NCI-H1417 (cell line): ENCODE measurements around the gene WDR72.

Source experiments
- DNase-seq, 3 experiments: peaks; one replicate each; lab custom pipeline; 2025; lab: John Stamatoyannopoulos, UW

Gene WDR72

DNA sequence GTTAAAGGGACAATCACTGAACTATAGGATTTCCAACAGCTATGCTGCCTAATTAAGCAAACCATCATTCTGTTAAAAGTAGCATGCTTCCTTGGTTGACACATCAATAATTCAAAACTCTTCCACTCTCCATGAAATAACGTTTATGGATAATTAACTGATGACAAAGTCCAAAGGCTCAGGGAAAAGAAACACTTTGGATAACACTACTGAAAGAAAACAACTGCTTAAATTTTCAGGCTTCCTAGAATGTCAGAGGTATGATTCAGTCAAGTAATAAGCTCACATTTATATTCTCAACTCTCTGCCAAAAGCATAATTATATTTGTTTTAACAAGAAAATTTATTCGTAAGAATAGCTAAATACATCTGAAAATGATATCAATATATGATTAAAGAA lies 49.6 kb downstream of the WDR72 start:
- DNase-seq, result peak in 1 of 3 experiments; percentile 2

DNA sequence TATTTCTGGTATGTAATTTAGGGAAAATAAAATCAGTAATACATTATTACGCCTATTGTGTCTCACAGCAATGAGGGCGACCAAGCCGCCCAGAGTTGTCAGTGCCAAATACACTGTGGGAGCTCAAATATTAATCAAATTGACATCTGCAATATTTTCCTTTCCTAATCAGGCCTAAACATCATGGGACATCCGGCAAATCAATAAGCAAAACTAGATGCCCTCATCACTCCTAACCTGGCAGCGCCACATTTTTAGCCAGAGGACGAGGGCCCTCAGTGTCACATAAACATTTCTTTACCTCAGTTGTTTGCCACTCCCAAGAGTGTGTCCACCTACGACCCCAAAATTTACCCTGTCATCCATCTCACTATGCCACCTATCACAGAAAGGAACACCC lies 64.1 kb downstream of the WDR72 start:
- DNase-seq, result no peak

DNA sequence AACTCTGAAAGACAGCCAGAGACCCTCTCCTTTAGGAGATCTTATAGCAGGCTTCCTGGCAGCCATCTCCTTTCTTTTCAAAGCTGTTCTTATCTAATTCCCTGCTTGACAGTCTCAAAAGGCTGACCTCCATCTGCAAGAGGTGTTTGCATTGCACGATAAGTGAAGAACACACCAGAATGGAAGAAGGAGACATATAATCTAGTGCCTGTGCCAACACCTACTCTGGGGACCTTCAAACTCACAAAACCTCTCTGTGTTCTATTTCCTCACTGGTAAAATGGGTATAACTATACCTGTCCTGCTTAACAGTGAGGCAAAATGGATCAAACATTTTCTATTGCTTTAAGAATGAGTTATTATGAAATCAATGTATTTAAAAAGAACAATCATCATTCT lies 65.0 kb downstream of the WDR72 start:
- no peak for DNase-seq

DNA sequence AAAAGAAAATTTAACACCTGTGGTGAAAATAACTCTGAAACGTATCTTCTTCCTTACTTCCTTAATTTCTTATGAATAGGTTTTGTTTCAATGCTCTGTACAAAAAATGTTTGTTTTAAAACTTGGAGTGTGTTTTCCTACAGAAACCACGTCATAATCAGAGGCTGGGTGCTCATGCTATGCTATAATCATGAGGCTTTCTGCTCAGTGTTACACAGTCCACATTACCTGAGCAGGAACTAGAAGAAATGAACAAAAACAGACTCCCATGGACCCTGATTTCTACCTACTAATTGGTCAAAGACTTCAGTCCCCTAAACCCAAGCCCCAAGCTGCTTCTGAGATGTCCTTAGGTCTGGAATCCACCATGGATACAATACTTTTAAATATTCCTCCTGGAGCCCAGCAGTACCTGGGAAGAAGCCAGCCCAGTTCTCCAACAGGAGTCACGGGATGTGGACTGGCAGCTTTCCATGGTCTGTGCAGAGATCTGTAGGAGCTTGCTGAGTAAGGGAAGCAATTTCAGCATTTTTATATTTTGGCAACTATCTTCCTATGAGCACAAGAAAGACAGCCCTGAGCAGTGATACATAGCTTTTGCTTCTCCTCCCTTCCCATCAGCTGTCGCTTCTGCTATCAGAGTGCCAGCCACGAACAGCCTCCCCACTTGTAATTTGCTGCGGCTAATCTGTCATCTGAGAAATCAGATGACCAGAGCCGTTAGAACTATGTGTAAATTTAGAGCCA lies 65.6 kb downstream of the WDR72 start:
- DNase-seq, result no peak

DNA sequence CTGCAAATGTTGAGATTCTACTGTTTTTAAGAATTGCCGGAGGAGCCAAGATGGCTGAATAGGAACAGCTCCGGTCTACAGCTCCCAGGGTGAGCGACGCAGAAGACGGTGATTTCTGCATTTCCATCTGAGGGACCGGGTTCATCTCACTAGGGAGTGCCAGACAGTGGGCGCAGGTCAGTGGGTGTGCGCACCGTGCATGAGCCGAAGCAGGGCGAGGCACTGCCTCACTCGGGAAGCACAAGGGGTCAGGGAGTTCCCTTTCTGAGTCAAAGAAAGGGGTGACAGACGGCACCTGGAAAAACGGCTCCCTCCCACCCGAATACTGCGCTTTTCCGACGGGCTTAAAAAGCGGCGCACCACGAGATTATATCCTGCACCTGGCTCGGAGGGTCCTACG lies 75.3 kb downstream of the WDR72 start:
- DNase-seq, result peak in 1 of 3 experiments; percentile 56

DNA sequence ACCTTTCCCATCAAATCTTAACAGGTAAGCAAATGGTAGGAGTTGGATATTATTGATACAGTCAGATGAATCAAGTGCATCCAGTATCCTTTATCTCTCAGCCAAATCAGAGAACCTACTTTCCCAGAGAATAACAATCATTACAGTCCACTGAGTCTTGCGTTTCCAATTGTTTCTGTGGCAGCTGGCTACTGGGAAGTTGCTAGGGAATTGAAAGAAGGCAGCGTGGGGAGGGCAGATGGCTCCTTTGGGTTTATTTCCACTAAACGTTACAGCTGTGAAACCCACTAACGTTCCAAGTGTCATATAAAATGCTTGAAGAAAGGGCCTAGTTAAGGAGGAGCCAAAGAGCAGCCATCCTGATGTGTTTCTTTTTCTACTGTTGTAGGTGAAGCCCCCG lies 78.4 kb downstream of the WDR72 start:
- DNase-seq, result no peak

DNA sequence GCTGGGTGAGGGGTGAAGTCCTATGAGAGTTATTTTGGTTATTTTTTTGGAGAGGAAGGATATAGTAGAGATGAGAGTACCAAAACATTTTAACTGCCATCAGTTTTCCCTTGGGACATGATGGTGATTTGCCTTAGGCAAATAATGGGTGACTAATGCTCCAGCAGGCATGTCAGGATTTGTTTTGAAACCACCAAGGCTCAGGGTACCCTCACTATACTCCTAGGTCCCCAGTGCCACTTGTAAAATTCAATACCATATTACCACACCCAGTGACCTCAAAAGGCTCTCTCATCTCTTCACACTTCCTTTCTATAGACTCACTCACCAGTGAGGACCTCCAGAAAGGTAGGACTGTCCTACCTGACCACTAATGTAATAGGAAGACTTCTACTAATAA lies 83.6 kb downstream of the WDR72 start:
- peak in 1 of 3 experiments; percentile 1 for DNase-seq

DNA sequence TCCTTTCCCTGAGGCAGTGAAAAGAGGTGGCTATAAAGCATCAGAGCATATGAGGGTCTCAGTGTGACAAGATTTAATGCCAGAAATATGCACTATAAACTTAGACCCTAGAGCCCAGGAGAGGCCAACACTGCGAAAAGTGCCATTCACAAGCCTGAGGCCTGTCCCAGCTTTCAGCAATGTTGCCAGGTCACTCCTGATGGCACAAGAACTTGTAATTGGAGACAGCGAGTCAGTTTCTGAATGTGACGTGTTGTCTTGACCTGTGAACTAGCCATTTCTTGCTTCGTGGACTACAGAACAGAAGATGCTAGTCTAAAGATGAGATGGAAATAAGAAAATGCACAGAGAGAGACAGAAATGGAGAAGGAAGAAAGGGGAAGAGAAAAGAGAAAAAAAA lies 87.9 kb downstream of the WDR72 start:
- DNase-seq, result no peak

DNA sequence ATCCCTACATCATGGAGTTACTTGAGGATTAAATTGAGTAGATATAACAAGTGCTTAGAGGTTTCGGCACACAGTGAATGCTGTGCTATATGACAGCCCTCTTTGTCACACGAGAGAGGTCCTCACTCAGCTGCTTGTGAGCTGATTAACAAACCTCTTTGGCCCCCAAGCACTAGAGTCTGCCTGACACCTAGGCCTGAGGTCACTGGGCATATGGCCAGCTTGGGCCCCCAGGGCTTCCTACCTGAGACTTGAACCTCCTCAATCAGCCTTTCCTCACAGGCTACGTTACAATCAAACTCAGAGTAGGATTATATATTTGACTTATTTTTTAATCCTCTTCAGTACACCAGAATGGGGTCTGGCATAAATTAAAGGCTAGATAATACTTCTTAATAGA lies 88.8 kb downstream of the WDR72 start:
- DNase-seq, result no peak

DNA sequence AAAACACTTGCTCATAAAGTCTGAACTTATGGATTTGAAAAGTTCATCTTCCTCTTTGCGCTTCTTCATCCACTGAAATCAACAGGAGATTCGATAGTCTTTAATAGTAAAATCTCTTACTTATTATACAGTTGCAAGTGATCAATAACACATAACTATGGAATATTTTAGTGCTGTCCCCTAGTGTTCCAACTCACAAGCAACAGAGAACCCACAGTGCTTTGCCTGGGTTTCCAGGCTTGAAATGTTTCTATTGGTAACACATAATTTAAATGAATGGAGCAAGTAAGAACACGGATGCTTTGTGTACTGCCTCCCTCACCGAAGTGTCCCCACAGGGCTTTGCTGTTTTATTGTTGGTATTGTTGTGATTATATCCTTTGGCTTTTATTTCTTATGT lies 93.5 kb downstream of the WDR72 start:
- peak in 1 of 3 experiments; percentile 29 for DNase-seq

DNA sequence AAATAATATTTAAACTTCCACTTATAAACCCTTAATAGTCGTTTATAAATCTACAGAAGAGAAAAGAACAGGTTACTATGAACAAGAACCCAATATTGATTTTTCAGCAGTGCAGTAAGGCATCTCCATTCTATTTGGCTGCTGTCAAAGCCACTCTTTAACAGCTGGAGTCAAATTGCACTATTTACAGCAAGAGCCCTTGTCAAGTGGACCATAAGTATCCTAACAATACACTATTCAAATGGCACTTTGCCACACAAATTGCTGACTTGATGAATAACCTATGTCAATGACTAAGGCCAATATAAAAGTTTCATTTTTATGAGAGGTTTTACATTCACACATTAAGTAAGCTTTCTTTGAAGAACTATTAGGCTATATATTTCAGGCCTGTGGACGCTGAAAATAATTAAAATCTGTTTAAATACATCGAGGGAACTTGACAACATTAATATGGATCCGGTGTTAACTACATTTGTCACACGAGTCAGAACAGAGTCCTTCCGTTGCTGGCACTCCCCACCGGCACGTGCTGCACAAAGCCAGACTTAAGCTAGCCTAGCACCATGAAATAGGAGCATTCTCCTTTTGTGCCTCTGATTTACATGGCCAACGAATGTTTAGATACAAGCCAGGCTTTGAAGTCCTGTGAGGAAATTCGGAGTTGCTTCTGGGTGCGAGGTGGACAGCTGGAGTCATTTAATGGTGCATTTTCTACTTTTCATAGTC lies 100.5 kb downstream of the WDR72 start:
- DNase-seq, result peak; percentile 77 to 97 (median 86)

DNA sequence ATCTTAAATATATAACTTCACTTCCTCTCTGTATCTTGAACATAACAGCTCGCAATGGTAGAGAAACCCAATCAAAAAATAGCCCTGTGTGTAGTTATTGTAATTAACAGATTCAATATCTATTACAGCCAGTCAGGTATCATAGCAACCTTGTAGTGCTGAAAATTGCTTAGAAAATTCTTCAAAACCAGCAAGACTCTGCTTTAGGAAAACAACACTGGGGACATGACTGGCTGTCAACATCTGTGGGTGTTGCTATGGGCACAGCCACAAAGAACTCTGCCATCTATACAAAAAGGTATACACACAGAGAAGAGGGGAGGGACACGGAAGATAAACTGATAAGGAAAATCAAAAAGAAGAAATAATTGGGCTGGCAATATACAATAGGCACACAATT lies 101.2 kb downstream of the WDR72 start:
- DNase-seq, result peak; percentile 30 to 78 (median 35)

DNA sequence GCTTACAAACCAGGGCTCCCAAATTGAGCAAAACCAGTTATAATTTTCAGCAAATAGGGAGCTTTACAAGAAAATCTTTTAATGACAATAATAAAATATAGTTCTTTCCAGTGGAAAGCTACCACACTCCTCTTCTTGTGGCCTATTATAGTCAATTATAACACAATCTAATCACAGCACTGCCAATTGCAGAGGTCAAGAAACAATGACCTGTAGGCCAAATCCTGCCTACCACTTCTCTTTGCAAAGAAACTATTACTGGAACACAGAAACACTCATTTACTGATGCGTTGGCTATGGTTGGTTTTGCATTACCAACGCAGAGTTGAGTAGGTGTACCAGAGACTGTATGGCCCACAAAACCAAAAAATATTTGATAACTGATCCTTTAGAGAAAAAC lies 110.5 kb downstream of the WDR72 start:
- DNase-seq, result no peak

DNA sequence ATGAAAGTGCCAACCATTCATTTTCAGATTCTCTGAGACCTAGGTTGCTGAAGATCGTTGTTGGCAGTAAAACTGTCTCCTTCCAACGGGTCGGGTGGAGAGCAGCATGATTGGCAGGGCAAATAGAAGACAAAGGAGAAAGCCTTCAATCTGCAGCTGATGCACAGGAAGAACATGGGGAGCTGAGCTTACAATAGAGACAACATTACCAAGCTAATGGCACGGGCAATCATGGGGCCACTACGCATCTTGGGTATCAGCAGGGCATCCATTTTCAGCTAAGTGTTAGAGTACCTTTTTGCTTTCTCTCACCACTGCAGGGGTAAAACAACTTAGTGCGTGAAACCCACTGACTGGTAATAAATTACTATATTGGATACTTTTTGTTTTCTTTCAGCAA lies 114.8 kb downstream of the WDR72 start:
- peak in 2 of 3 experiments; percentile 67 to 92 for DNase-seq

DNA sequence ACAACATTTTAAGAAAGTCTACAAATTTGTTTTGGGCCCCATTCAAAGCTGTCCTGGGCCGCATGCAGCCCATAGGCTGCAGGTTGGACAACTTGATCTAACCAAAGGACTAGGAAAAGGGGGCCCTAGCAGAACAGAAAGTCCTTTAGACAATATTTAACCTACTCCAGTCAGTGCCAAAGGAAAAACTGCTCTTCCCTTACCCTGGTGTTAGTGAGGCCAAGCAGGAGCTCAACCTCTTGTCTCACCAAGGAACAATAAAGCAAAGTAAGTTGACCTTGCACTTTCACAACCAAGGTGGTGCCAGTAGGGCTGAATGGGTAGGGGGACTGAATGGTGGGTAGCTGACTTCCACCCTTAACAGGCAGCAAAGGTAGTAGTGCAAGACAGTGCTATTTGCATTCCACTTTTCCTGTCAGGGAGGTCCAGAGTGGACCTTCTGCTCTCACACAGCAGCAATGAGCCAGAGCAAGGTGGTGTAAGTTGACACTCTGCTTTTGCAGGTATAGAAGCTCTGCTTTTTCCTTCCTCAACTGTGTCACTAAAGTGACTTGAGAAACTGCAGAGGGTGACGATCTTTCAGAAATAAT lies 124.9 kb downstream of the WDR72 start:
- no peak for DNase-seq

DNA sequence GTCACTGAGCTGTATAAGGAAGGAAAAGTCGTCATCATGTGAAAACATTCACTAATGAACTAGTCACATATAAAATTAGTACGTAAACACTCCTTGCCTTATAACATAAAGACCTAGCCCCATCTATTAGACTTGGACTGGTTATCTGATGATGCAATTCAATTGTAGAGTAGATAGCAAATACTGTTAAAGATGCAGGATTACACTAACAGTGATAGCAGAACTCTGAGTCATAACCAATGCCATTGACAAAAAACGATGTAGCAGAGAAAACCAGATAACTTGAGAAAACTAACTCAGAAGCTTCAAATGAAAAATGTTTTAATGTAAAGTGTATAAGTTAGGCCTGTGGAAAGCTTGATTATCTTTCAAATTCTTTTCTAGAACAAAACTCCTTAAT lies 132.2 kb downstream of the WDR72 start:
- DNase-seq, result no peak

DNA sequence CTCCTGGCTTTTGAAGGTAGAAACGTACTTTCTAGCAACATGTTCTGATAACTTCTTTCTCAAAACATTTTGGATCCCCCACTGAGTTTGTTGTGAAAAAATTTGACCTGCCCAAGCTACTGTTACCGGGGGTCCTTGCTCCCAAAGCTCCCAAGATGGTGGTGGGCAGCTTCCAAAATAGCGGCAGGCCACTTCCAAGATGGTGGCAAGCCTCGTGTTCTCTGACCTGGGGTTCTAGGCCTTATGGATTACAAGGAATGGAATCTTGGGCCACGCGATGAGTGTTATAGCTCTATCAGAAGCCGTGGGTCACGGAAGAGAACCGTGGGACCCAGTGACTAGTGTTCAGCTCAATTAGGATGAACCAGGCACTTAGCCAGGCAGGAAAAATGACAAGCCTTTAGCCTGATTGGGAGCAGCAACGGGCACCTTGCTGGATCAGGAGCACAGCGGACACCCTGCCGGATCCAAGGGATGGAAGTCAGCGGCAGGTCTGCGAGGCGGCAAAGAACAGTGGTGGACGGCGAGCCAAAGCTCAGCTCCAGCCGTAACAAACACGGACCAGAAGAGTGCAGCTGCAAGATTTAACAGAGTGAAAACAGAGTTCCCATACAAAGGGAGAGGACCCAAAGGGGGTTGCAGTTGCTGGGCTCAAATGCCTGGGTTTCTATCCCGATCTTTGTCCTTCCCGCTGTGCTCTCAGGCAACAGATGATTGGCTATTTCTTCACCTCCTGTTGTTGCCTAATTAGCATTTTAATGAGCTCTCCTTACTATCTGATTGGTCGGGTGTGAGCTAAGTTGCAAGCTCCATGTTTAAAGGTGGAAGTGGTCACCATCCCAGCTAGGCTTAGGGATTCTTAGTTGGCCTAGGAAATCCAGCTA lies 133.3 kb downstream of the WDR72 start:
- DNase-seq, result no peak

DNA sequence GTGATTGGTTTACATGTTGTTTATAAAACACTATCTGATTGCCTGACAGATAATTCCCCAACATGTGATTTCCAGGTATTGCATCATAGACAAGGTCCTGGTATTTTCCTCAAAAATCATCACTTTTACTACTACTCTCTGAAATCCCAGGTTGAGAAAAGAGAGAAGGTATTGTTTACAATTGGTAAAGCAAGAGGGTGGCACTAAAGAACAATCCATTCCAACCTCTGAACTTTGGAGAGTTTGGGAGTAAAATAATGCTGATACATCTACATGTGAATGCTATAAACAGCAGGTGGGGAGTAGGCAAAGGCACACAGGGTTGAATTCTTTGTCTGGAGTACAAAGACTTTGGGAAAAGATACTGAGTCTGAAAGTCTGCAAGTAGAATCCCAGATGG lies 134.2 kb downstream of the WDR72 start:
- no peak for DNase-seq

DNA sequence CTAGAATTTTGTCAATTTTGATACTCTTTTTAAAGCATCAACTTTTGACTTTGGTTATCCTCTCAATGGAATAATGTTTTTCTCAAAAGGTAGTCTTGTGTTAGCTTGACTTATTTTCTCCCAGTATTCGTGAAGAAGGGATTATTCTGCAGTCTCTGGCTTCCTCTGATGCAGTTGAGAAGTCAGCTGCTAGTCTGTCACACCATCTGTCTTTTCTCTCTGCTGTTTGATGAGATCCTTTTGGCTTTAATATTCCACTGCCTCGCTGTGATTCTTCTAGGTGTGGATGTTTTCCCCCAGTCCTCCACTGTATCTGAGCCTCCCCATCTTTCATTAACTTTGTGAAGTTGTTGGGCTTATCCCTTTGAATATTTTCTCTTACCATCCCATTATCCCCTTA lies 141.0 kb downstream of the WDR72 start:
- no peak for DNase-seq

DNA sequence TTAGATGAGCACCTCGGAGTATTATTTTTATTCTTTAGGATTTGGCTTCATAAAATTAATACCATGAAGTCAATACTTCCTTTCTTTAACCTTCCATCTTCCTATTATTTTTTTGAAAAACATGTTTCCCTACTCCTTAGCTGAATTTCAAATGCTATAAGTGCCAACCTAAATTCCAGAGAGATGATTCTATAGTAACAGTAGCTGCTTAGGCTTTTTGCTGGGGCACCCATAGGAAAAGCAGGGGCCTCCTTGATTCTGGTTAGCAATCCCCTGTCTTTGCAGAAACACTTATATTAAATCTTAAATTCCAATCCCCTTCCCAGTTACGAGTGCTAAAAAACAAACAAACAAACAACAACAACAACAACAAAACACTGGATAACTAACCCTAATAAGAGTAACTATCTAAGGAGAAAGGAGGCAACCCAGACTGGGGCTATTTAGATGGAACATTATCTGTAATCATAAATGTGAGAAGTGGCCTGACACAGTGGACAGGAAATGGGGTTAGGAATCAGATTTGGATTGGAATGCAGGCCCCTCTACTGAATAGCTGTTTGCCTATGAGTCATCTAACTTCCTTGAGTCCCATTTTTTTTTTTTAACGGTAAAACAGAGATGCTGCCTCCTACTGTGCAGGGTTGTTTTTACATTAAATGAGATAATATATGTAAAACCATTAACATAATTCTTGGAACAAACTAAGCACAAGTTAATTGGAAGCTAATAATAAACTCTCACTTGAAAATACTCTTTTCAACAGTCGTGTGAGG lies 148.1 kb downstream of the WDR72 start:
- DNase-seq, result no peak

DNA sequence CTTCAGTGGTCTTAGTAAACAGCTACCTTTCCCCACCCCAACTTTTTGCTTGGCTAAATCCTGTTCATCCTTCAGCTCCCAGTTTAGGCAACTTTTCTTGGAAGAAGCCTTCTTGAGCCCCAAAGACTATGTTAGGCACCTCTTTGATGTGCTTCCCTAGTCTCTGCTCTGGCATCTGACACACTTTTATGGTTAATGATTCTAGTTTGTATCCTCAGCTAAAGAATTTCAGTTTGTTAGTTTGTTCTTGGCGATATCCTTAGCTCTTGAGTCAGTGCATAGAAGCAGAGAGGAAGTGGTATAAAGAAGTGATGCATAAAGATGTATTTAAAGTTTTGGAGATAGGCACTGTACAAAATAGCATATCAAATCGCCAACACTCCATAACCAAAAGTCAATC lies 168.4 kb downstream of the WDR72 start:
- DNase-seq, result no peak
